Measurements from ENCODE around the gene RNF166. TPM values are rescaled to one million over a fixed set of nuclear protein-coding genes. Genes with fewer than 3 reads are reported as not detected.

RNF166 gene
- total and polyA plus RNA-seq, 2 of the 13 experiments (the other 11 are each of a cell fraction or from before 2014, with no cell fraction given), result 21.4 to 23.0 TPM

DNA sequence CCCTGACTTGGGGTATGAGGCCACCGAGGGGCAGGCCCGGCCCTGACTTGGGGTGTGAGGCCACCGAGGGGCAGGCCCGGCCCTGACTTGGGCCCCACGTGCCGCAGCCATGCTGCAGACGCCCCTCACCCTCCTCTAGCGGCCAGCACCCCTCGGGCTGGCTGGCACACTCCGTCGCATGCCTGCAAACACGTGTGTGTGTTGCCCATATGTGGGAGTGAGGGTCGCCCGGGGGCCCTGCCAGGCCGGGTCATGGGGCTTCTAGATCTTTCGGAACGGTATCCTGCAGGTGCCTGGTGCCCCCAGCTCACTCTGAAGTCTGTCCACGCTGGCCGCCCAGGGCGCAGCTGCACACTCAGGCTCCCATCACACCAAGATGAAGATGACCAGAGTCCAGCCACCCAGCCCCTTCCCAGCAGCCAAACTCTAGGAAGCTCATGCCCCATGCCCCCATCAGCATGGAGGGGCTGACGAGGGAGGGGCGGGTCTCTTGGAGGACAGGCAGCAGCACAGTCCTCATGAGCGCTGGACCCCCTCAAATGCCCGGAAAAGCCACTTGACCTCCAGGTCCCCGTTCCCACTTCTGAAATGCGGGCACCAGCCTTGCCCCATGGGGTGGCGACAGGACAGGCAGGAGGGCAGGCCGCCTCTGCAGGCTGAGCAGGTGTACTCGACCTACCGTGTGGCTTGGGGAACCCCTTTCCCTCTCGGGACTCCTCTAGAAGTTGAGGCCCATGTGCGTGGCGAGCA, 33.9 kb upstream of the RNF166 start:
- Histone ChIP-seq H3K4me3 (replicated peaks in 1 of 3; ENCODE audit: insufficient read depth in 1 of 3, low read depth in 2 of 3, low read length in 3 of 3) (no peak overlapping the region), H3K27ac (ENCODE audit: extremely low read length, insufficient read depth, low read length) (no peak overlapping the region), H3K9ac (ENCODE audit: insufficient read depth, low read depth, low read length) (no peak overlapping the region), H3K4me1 (ENCODE audit: insufficient read depth, low read length) (no peaks in the 10 kb centered on the region), H3K4me2 (ENCODE audit: low read depth, low read length) (no peak overlapping the region), H2AFZ (ENCODE audit: low read length) (no peak overlapping the region), H3K9me3 (ENCODE audit: low read length) (no peaks in the 10 kb centered on the region), H4K20me1 (ENCODE audit: insufficient read depth, low read length) (peaks cover 5% of the 10 kb centered on the region), H3K27me3 (ENCODE audit: control insufficient read depth in 1 of 2, insufficient read depth in 2 of 2, low read length in 2 of 2) (no peaks in the 10 kb centered on the region; a peak in 1 of 5 replicates), H3K79me2 (ENCODE audit: insufficient read depth, low read length) (no peaks in the 10 kb centered on the region), H3K36me3 (replicated peaks in 1 of 2; ENCODE audit: control insufficient read depth in 1 of 2, insufficient read depth in 2 of 2, low read length in 2 of 2) (peaks cover 33 to 57% of the 10 kb centered on the region in 2 experiments; a peak in 4 of 5 replicates)
- TF ChIP-seq AGO2 (optimal IDR thresholded peaks at IDR 0.05; ENCODE audit: low read depth, low read length), result peak; percentile 27
- no peak for TF ChIP-seq KDM2A (CRISPR knock-in tag; IDR thresholded peaks at IDR 0.05; ENCODE audit: borderline replicate concordance, low read depth)
- TF ChIP-seq ZNF451 (CRISPR knock-in tag; IDR thresholded peaks at IDR 0.05), result no peak
- TF ChIP-seq KDM4B (CRISPR knock-in tag; IDR thresholded peaks at IDR 0.05), result no peak
- BruUV-seq (replicated peaks), result no TSS peak
- 95% methylated on average over 24 of the region's 33 CpGs for WGBS (ENCODE audit: low lambda C conversion rate)
- POLR2A ChIA-PET, result no interaction called here
- CTCF ChIA-PET (ENCODE audit: low intra/inter-chr PET ratio, low total read pairs), result no interaction called here
- in situ Hi-C loops (cut with HindIII; ENCODE audit: extremely low pct_ligation_motif_present, low pct_unique_long_range_greater_than_20kb) (no loop called here), intact Hi-C loops (cut with micrococcal nuclease; ENCODE audit: unreplicated experiment) (loop anchor here (5.0 kb wide), 1 partner anchor 427 kb away; no protein-coding TSS in a partner anchor)
- ATAC-seq (no peak), DNase-seq (ENCODE audit: low spot score) (no peak), FAIRE-seq (no peak)

DNA sequence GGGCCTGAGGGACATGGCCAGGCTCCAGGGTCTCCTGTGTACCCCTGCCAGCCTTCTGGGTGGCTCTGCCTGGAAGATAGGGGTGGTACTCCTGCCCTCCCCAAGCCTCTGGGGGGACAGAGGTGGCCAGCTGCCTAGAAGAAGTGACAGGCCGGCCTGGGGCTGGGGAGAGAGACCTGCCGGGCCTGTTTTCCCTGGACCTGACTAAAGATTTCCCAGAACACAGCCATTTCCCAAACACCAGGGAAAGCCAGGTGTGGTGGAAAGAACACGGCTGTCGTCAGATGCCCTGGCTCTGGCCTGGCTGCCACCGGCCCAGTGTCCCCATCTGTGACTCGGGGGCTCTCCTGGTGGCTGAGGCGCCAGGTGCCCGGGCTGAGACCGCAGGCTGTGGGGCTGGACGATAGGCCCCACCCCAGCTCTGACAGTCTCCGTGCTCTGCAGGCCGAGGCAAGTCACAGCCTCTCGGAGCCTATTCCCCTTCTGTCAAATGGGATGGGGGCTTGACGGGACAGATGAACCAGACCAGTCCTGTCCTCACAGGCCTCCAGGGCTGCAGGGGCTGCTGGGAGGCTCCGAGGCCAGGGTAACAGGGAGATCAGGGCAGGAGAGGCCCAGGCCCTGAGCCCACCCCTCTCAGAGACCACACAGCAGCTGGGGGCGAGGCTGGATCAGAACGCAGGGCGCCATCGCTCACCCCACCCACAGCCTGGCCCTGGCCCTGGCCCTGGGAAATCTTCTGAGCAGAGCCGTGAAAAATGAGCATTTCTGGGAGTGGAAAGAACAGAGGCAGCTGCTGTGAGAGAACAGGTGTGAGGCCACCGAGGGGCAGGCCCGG, 33.1 kb upstream of the RNF166 start:
- WGBS (ENCODE audit: low lambda C conversion rate), result 94% methylated on average over 15 of the region's 22 CpGs
- H3K36me3 ChIP-seq (replicated peaks in 1 of 2; ENCODE audit: control insufficient read depth in 1 of 2, insufficient read depth in 2 of 2, low read length in 2 of 2), result peaks cover 38 to 63% of the 10 kb centered on the region in 2 experiments; a peak in 4 of 5 replicates
- in situ Hi-C loops (cut with HindIII; ENCODE audit: extremely low pct_ligation_motif_present, low pct_unique_long_range_greater_than_20kb), result no loop called here
- TF ChIP-seq, protein P1, sequence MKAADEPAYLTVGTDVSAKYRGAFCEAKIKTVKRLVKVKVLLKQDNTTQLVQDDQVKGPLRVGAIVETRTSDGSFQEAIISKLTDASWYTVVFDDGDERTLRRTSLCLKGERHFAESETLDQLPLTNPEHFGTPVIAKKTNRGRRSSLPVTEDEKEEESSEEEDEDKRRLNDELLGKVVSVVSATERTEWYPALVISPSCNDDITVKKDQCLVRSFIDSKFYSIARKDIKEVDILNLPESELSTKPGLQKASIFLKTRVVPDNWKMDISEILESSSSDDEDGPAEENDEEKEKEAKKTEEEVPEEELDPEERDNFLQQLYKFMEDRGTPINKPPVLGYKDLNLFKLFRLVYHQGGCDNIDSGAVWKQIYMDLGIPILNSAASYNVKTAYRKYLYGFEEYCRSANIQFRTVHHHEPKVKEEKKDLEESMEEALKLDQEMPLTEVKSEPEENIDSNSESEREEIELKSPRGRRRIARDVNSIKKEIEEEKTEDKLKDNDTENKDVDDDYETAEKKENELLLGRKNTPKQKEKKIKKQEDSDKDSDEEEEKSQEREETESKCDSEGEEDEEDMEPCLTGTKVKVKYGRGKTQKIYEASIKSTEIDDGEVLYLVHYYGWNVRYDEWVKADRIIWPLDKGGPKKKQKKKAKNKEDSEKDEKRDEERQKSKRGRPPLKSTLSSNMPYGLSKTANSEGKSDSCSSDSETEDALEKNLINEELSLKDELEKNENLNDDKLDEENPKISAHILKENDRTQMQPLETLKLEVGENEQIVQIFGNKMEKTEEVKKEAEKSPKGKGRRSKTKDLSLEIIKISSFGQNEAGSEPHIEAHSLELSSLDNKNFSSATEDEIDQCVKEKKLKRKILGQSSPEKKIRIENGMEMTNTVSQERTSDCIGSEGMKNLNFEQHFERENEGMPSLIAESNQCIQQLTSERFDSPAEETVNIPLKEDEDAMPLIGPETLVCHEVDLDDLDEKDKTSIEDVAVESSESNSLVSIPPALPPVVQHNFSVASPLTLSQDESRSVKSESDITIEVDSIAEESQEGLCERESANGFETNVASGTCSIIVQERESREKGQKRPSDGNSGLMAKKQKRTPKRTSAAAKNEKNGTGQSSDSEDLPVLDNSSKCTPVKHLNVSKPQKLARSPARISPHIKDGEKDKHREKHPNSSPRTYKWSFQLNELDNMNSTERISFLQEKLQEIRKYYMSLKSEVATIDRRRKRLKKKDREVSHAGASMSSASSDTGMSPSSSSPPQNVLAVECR (CRISPR knock-in tag; IDR thresholded peaks at IDR 0.05; ENCODE audit: borderline replicate concordance), result no peak
- TF ChIP-seq, protein P2, sequence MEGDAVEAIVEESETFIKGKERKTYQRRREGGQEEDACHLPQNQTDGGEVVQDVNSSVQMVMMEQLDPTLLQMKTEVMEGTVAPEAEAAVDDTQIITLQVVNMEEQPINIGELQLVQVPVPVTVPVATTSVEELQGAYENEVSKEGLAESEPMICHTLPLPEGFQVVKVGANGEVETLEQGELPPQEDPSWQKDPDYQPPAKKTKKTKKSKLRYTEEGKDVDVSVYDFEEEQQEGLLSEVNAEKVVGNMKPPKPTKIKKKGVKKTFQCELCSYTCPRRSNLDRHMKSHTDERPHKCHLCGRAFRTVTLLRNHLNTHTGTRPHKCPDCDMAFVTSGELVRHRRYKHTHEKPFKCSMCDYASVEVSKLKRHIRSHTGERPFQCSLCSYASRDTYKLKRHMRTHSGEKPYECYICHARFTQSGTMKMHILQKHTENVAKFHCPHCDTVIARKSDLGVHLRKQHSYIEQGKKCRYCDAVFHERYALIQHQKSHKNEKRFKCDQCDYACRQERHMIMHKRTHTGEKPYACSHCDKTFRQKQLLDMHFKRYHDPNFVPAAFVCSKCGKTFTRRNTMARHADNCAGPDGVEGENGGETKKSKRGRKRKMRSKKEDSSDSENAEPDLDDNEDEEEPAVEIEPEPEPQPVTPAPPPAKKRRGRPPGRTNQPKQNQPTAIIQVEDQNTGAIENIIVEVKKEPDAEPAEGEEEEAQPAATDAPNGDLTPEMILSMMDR (CRISPR knock-in tag; IDR thresholded peaks at IDR 0.05), result 0 out of 2 replicates have a peak, but pooled peaks have one; percentile 3
- TF ChIP-seq, protein P3, sequence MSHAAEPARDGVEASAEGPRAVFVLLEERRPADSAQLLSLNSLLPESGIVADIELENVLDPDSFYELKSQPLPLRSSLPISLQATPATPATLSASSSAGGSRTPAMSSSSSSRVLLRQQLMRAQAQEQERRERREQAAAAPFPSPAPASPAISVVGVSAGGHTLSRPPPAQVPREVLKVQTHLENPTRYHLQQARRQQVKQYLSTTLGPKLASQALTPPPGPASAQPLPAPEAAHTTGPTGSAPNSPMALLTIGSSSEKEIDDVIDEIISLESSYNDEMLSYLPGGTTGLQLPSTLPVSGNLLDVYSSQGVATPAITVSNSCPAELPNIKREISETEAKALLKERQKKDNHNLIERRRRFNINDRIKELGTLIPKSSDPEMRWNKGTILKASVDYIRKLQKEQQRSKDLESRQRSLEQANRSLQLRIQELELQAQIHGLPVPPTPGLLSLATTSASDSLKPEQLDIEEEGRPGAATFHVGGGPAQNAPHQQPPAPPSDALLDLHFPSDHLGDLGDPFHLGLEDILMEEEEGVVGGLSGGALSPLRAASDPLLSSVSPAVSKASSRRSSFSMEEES (CRISPR knock-in tag; IDR thresholded peaks at IDR 0.05), result no peak

More for the DNA sequence above, 33.1 kb upstream of the RNF166 start:
- H4K20me1 ChIP-seq (ENCODE audit: insufficient read depth, low read length), result peaks cover 5% of the 10 kb centered on the region
- no peaks in the 10 kb centered on the region for H3K79me2 ChIP-seq (ENCODE audit: insufficient read depth, low read length)
- H3K9me3 ChIP-seq (ENCODE audit: low read length), result no peaks in the 10 kb centered on the region
- H3K4me3 ChIP-seq (replicated peaks in 1 of 3; ENCODE audit: insufficient read depth in 1 of 3, low read depth in 2 of 3, low read length in 3 of 3), result no peak overlapping the region
- ATAC-seq, result no peak
- no peak overlapping the region for H3K4me2 ChIP-seq (ENCODE audit: low read depth, low read length)
- DNase-seq (ENCODE audit: low spot score), result no peak
- H3K9ac ChIP-seq (ENCODE audit: insufficient read depth, low read depth, low read length), result no peak overlapping the region
- intact Hi-C loops (cut with micrococcal nuclease; ENCODE audit: unreplicated experiment), result no loop called here
- H2AFZ ChIP-seq (ENCODE audit: low read length), result no peak overlapping the region
- no TSS peak for BruUV-seq (replicated peaks)
- no peak for FAIRE-seq
- H3K27me3 ChIP-seq (ENCODE audit: control insufficient read depth in 1 of 2, insufficient read depth in 2 of 2, low read length in 2 of 2), result no peaks in the 10 kb centered on the region; a peak in 1 of 5 replicates
- no peaks in the 10 kb centered on the region for H3K4me1 ChIP-seq (ENCODE audit: insufficient read depth, low read length)
- ChIA-PET CTCF (ENCODE audit: low intra/inter-chr PET ratio, low total read pairs) (interaction anchor here (2.1 kb wide), 1 partner anchor 46 kb away, joined by 6 read pairs; the partner anchor contains the start of gene PIEZO1), POLR2A (no interaction called here)
- no peak overlapping the region for H3K27ac ChIP-seq (ENCODE audit: extremely low read length, insufficient read depth, low read length)
